GM21381 (cell line): ENCODE measurements around the gene PRKG1.
"Not testable (repeated sequence)": the region's sequence is repeated elsewhere in the genome, so short reads cannot be mapped to it uniquely, and the experiment has no call there.

Experiments used
- ATAC-seq: cut with Tn5 transposase; IDR thresholded peaks from one replicate; pipeline ENCODE4 v1.9.1; 2021; ENCODE audit warnings: mild to moderate bottlenecking, moderate library complexity; ENCODE audit not compliant: unreplicated experiment

PRKG1 gene

GRCh38 chr10:51564896-51565510 lies 490.7 kb downstream of the PRKG1 start:
- no peak for ATAC-seq

- no peak for ATAC-seq
Observed at GRCh38 chr10:51567271-51567670, 493.0 kb downstream of the PRKG1 start.

- no peak for ATAC-seq
Observed at GRCh38 chr10:51569467-51569866, 495.2 kb downstream of the PRKG1 start.

GRCh38 chr10:51574248-51575048 lies 500.2 kb downstream of the PRKG1 start:
- no peak for ATAC-seq

GRCh38 chr10:51581196-51581595 lies 506.9 kb downstream of the PRKG1 start:
- not testable (repeated sequence) for ATAC-seq

- no peak for ATAC-seq
Observed at GRCh38 chr10:51583976-51584375, 509.7 kb downstream of the PRKG1 start.

GRCh38 chr10:51585742-51586141 lies 511.5 kb downstream of the PRKG1 start:
- ATAC-seq = no peak

GRCh38 chr10:51588984-51589383 lies 514.7 kb downstream of the PRKG1 start:
- ATAC-seq = no peak

GRCh38 chr10:51590818-51591217 lies 516.5 kb downstream of the PRKG1 start:
- ATAC-seq = no peak

GRCh38 chr10:51596695-51597094 lies 522.4 kb downstream of the PRKG1 start:
- ATAC-seq = no peak

- no peak for ATAC-seq
Observed at GRCh38 chr10:51599647-51600046, 525.4 kb downstream of the PRKG1 start.

- ATAC-seq = no peak
Observed at GRCh38 chr10:51602326-51602725, 528.0 kb downstream of the PRKG1 start.

GRCh38 chr10:51604579-51604978 lies 530.3 kb downstream of the PRKG1 start:
- ATAC-seq = no peak

GRCh38 chr10:51606825-51607462 lies 532.7 kb downstream of the PRKG1 start:
- ATAC-seq = no peak

GRCh38 chr10:51607463-51607835 lies 533.2 kb downstream of the PRKG1 start:
- ATAC-seq = no peak

- ATAC-seq = no peak
Observed at GRCh38 chr10:51608211-51608610, 533.9 kb downstream of the PRKG1 start.

GRCh38 chr10:51615764-51616298 lies 541.5 kb downstream of the PRKG1 start:
- no peak for ATAC-seq

- ATAC-seq = no peak
Observed at GRCh38 chr10:51617576-51618235, 543.4 kb downstream of the PRKG1 start.

- ATAC-seq = no peak
Observed at GRCh38 chr10:51619365-51619764, 545.1 kb downstream of the PRKG1 start.

GRCh38 chr10:51620131-51620530 lies 545.8 kb downstream of the PRKG1 start:
- ATAC-seq = peak; percentile 50

GRCh38 chr10:51624013-51624412 lies 549.7 kb downstream of the PRKG1 start:
- ATAC-seq = no peak
